GM18951 (cell line): ENCODE measurements around the gene KIF5C.

Experiments used
- POLR2A ChIP-seq: IDR thresholded peaks from 4 replicates; pipeline ENCODE4 v1.6.1; 2011; ENCODE audit warnings: mild to moderate bottlenecking; ENCODE audit not compliant: insufficient read length, insufficient read depth; ENCODE audit errors: extremely low read depth
- in situ Hi-C: fragments of 300-500 bp; cut with MboI; formaldehyde crosslinking; loops from one replicate; pipeline ENCODE4 v1.12.0; 2022; ENCODE audit warnings: low sequenced_read_pairs, mixed read lengths, inconsistent platforms; ENCODE audit not compliant: unreplicated experiment

Gene KIF5C

DNA sequence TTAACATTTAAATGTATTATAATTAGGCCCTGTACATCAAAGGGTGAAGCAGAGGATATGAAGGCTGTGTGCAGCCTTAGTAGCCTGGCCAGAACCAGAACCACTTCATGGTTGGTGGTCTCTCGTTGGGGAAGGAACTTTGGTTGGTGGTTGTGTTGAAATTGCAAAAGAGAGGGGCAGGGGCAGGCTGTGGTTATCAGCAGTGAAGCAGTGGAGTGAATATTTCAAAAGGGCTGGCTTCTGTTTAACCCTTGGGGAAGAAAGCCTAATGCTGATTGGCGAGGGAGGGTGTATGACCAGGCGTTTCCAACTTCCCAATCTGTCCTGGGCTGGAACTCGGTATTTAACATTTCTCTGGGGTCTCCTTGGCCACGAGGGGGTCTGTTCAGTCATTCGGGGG lies 112.3 kb downstream of the KIF5C start:
- no peak for TF ChIP-seq POLR2A
- in situ Hi-C loops = loop anchor here (25.0 kb wide), 1 partner anchor 1000 kb away; no protein-coding TSS in a partner anchor

- in situ Hi-C loops = loop anchor here (25.0 kb wide), 1 partner anchor 1001 kb away; no protein-coding TSS in a partner anchor
- no peak for TF ChIP-seq POLR2A
Measured at GRCh38 chr2:148988337-148988736, 113.3 kb downstream of the KIF5C start.

GRCh38 chr2:148989882-148990493 lies 115.0 kb downstream of the KIF5C start:
- TF ChIP-seq POLR2A = no peak
- in situ Hi-C loops = loop anchor here (25.0 kb wide), 1 partner anchor 1003 kb away; no protein-coding TSS in a partner anchor

DNA sequence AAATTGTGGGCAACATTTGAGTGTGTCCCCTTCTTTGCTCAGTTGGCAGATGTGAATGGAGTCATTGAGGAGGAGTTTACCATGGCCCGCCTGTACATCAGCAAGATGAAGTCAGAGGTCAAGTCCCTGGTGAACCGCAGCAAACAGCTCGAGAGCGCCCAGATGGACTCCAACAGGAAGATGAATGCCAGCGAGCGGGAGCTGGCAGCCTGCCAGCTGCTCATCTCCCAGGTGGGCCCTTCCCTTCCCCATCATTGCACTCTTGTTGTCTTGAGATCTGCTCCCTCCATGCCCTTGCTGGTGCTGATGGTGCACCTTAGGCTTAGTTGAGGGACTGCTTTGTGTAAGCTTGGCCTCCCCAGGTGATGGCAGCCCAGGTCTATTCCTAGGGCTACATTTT lies 115.9 kb downstream of the KIF5C start:
- in situ Hi-C loops = loop anchor here (25.0 kb wide), 1 partner anchor 1004 kb away; no protein-coding TSS in a partner anchor
- TF ChIP-seq POLR2A = no peak

DNA sequence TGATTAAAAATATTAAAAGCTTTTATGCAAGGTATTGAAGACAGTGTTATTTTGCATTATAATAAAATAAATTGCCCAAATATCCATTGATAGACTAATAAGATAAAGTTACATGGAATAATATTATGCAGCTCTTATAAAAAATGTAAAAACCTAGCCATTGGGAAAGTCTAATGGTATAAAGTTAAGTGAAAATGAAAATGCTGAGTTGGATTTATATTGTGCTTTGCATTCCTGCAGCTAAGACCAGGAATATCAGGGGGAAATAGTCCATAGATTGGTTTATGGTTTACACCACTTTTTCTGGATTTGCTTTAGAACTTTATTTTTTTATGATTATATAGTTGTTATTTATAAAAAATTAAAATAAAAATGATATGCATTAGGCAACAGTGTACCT lies 117.4 kb downstream of the KIF5C start:
- TF ChIP-seq POLR2A = no peak
- in situ Hi-C loops = loop anchor here (25.0 kb wide), 1 partner anchor 1005 kb away; no protein-coding TSS in a partner anchor

- TF ChIP-seq POLR2A = no peak
- in situ Hi-C loops = loop anchor here (25.0 kb wide), 1 partner anchor 1006 kb away; no protein-coding TSS in a partner anchor
Measured at GRCh38 chr2:148993351-148993750, 118.3 kb downstream of the KIF5C start.

DNA sequence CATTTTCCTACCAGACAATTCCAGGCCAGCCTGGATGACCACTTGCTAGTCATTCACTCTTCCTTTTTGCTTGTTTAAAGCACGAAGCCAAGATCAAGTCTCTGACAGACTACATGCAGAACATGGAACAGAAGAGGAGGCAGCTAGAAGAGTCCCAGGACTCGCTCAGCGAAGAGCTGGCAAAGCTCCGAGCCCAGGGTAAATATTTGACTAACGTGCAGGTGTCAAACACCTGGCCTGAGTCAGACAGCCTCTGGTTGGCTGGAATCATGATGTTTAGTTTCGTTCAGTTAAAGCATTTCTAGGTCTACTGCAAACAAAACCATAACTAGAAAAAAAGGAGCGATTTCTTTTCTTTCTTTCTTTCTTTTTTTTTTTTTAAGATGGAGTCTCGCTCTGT lies 119.3 kb downstream of the KIF5C start:
- in situ Hi-C loops = loop anchor here (25.0 kb wide), 1 partner anchor 1007 kb away; no protein-coding TSS in a partner anchor
- no peak for TF ChIP-seq POLR2A

DNA sequence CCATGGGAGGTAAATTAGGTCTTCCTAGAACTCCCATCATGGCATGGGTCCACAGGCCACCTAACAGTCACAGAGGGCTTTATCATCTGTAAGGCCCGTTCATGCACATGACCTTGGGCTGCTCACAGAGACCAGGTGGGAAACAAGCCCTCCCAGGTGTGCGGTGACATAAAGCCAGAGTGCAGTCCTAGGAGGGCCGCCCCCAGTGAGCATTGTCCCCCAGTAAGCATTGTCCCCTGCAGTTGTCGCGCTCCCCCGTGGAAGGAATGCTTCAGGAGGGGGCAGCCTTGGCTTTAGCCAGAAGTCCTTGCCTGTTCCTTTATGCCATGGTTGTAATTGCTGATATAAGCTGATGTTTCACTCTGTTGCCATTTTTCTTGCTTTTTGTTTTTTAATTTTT lies 121.8 kb downstream of the KIF5C start:
- in situ Hi-C loops = loop anchor here (25.0 kb wide), 1 partner anchor 1010 kb away; no protein-coding TSS in a partner anchor

DNA sequence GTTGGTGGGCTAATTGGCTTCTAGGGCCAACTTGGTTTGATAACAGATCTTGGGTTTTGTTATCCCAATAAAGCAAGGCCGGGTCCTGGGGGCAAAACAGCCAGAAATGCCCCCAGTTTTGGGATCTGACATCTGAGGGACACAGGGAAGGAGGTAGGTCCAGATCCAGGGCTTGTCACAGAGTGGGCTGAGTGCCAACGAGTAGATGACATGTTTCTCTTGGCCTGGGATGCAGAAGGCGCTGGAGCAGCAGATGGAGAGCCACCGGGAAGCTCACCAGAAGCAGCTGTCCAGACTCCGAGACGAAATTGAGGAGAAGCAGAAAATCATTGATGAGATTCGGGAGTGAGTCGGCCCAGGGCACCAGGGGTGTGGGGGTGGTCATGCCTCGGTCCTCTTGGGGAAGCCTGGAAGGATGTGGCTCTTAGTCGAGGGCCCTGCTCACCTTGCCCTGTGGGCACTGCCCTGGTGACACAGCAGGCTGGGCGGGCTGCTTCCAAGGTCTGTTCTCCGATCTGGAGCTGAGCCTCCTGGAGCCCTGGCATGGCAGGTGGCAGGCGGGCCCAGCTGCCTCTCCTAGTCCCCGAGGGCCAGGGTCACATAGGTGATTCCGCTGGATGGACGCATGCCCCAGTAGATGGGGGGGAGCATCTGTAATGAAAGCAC lies 123.3 kb downstream of the KIF5C start:
- in situ Hi-C loops = loop anchor here (25.0 kb wide), 1 partner anchor 1011 kb away; no protein-coding TSS in a partner anchor
- TF ChIP-seq POLR2A = no peak

More for the DNA sequence above, 121.8 kb downstream of the KIF5C start:
- TF ChIP-seq POLR2A = no peak

DNA sequence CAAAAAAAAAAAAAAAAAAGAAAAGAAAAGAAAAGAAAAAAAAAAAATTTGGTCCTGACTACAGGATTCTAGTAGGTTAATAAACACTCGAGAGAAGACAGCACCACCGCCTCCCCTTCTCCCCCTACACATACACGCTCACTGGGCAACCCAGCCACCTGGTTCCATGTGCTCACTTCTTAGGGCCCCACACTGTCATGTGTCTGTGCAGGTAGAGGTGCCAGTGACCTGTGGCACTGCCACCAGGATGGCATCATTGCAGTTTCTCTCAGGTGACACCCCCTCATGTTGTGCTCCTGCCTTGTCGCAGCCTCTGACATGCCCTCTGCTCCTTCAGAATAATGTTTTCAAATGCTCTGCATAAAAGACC lies 123.8 kb downstream of the KIF5C start:
- no peak for TF ChIP-seq POLR2A
- in situ Hi-C loops = loop anchor here (25.0 kb wide), 1 partner anchor 1012 kb away; no protein-coding TSS in a partner anchor

DNA sequence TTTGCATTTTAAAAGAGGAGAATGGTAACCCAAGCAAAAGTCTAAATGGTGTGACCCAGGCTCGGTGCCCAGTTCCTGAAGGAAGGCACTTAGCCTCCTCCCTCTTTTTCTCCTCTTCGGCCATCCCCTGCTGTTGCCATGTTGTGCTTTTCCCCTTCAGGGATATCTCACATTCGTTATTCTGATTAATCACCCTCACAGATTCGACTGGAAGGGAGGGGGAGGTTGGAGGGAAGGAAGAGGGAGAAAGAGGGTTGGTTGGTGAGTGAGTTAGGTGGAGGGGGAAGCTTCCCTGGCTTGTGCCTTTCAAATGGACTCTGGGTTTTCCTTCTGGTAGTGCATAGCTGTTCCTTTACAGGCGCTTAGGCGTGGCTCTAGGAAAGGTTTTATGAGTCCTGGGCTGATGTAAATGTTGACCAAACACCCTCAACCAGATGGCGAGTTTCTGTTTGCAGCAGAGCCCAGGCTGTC lies 124.5 kb downstream of the KIF5C start:
- no peak for TF ChIP-seq POLR2A
- in situ Hi-C loops = loop anchor here (25.0 kb wide), 1 partner anchor 1012 kb away; no protein-coding TSS in a partner anchor

DNA sequence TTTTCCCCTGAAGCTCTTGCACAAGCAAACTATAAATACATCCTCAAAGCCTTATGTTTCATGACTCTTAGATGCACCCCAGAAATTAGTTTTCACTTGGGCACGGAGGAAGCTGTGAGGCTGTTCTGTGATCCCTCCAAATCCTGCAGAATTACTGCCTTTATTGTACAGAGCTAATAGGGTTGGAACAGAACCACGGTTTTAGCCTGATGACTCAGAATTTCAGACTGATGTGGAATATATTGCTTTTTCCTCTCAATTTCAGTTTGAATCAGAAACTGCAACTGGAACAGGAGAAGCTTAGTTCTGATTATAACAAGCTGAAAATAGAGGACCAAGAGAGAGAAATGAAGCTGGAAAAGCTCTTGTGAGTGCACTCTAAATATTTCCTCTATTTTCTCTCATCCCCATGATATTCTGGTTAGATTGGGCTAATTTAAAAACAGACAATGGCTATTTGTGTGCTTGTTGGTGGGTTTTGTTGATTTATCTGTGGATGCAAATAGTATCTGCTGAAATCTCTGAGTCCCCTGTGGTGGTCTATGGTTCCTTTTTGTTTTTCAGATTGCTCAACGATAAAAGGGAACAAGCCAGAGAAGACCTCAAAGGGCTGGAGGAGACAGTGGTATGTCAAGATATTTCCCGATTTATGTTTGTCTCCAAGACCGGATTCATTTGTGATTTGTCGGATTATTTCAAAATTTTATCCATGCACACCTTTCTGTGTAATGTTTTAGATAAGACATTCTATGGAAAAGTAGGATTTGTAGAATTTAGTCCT lies 125.3 kb downstream of the KIF5C start:
- TF ChIP-seq POLR2A = no peak
- in situ Hi-C loops = no loop called here

DNA sequence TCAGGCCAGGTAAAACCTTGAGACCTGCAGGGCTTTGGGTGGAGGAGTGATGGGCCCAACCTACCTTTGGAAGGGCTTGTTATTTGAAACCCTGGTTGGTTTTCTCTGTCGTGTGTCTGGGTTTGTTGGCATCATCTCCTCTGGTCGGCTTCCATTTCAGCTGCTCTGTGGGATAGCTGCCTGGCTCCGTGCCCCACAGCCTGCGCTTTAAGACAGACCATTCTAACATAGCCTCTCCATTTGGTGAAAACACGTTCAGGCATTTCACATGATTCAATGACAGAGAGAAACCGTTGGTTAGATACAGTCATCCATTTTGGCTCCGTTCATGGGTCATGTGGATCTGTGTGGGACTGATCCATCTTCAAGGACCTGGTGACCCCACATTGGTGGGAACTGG lies 126.5 kb downstream of the KIF5C start:
- TF ChIP-seq POLR2A = no peak
- in situ Hi-C loops = no loop called here

- in situ Hi-C loops = no loop called here
- no peak for TF ChIP-seq POLR2A
Measured at GRCh38 chr2:149002378-149002890, 127.4 kb downstream of the KIF5C start.
